Stimulated activated CD4-positive, alpha-beta T cell treated with anti-CD3 and anti-CD28 coated beads, Interleukin-1b, Interleukin-23, amount 100 ng/mL, for 48 hours (primary cell): ENCODE measurements around the gene HSPD1.
A peak's percentile ranks its signal among the peaks of the same experiment; 100 is the strongest.

Experiments
- DNase-seq: peaks from one replicate; pipeline ENCODE4 v3.0.0-alpha.2; 2020

The HSPD1 gene

DNA sequence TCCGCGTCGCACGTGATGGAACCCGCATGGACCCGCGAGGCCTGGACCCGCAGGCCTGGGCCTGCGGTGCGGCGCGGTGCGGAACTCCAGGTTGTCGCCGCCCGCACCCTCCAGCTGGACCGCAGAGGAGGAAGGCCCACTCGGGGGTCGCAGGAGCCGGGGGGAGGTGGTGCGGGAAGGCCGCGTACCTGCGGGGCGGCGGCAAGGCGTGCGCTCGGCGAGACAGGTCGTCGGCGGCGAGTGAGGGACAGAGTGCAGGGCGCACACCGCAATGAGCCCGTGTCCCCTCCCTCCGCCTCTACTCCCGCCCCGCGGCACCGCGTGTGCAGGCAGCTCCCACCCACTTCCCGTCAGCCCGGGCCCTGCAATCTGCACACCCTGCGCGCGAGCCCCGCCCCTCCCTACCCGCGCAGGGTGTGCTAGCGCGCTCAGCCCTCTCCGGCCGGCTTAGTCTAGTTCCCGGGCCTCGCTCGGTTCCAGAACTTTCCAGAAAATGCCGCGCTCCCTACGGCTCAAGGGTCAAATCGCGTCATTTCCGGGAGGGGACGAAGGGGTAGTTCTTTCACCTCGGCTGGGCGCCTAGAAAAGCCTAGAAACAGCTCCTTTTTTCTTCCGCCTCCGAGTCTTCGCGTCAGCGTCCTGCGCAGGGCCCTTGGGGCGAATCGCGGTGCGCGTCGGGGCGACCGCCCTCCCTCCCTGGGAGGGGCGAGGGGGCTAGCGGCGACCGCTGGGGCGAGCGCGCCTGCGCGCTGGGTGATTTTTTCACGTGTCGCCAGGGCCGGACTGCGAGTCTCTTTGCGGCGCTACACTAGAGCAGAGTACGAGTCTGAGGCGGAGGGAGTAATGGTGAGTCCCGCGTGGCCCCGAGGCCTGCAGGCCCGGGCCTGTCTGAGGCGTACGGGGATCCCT, at the start of gene HSPD1, which contains the start of gene HSPE1:
Gene HSPD1, minus strand, starts transcription at position 247 of the 909 bp plus-strand sequence. CDS start 992 bp downstream, outside the sequence.
Gene HSPE1, plus strand, starts transcription at position 786 of the 909 bp plus-strand sequence. Its CDS starts 58 bp downstream, at position 844.
- DNase-seq: peak; percentile 98

DNA sequence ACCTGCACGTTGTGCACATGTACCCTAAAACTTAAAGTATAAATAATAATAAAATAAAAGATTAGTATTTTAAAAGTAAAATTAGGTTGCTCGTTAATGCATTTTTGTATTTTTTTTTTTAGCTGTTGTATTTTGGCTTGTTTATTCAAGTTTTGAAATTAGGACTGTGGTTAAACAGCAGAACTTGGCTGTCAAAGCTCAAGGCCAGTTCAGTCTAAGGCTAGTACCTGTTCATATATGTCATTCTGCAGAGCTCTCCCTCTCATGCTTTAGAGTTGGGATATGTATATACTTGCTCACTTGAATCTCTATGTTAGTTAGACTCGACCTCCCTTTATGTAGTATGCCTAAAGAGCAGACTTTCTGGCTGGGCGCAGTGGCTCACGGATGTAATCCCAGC, 48.9 kb upstream of the HSPD1 start:
- DNase-seq: no peak

- no peak for DNase-seq
These were observed 47.7 kb upstream of the HSPD1 start for GRCh38 chr2:197547163-197547900.

- DNase-seq: no peak
These were observed 43.6 kb upstream of the HSPD1 start for GRCh38 chr2:197543206-197543605.

DNA sequence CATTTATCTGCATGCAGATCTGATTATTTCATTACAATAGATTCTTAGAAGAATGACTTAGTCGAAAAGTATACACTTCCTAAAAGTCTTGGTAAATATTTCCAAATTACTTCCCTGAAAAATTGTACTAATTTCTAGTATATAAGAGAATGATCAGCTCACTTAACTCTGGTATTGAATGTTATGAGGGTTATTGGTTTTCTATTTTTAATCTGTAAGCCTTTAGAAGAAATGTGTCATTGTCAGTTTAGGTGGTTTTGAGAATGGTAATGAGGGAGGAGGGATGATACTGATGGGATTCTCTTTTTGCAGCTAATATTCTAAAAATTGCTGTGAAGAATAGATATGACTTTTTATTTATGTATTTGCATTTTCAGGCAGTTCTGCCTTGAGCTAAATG, 40.1 kb upstream of the HSPD1 start:
- DNase-seq: no peak

- no peak for DNase-seq
These were observed 38.8 kb upstream of the HSPD1 start for GRCh38 chr2:197538412-197538811.

DNA sequence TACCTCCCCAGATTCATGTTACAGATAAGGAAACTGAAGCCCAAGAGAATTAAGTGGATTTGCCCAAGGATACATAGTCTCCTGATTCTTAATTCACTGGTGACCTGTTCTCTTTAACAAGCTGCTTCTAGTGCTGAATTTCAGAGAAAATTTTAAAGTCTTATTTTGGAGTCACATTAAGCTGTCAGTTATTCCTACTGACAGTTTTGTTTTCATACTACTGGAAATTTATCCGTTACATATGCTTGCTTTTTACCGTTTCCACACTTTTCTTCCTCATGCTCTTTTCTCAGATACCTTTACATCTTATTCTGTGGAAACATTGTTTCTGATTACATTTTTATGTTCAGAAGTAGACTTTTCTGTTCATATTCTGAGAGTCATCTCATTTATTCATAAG, 17.5 kb upstream of the HSPD1 start:
- DNase-seq: no peak

- no peak for DNase-seq
These were observed 16.7 kb upstream of the HSPD1 start for GRCh38 chr2:197516393-197516761.

- peak; percentile 94 for DNase-seq
These were observed 16.2 kb upstream of the HSPD1 start, which contains the start of gene MOB4 for GRCh38 chr2:197515739-197516392. MOB4 (plus strand) TSS chr2:197516066; CDS start chr2:197516087, 21 bp downstream.

GRCh38 chr2:197515315-197515738, 15.7 kb upstream of the HSPD1 start:
- no peak for DNase-seq

DNA sequence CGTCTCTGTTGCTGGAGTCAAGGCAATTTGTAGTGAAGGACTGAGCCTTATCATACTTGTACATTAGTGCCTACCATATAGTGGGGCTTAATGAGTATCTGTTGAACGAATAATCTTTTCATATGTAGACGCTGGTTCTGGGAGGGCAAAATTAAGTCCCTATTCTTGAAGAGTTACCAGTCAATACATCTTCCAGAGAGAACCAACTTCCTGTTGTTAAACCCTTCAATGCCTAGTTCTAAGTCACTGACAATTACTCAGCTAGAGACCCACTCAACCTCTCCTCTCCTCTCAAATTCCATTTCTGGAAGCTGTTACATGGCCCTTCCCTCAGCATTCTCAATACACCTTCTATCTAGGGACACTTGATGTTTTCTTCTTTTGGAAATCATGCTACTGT, 15.1 kb upstream of the HSPD1 start:
- DNase-seq: no peak

- no peak for DNase-seq
These were observed 14.3 kb upstream of the HSPD1 start for GRCh38 chr2:197513915-197514314.

DNA sequence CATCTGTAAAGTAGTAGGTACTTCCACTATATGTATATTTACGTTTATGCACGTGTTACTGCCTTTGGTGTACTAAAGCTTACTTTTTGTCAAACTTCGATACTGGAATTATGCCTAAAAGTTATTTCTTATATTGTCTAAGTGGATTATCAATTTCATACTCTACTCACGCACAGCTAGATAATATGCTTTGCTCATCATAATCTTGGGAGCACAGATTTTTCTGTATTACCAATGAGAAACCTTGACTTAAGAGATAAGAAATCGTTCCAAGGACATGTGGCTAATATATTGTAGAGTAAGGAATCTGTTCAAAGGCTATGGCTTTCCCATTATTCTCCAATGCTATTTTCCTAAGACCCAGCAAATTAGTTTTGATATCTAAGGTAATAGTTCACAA, 7.0 kb upstream of the HSPD1 start:
- no peak for DNase-seq

DNA sequence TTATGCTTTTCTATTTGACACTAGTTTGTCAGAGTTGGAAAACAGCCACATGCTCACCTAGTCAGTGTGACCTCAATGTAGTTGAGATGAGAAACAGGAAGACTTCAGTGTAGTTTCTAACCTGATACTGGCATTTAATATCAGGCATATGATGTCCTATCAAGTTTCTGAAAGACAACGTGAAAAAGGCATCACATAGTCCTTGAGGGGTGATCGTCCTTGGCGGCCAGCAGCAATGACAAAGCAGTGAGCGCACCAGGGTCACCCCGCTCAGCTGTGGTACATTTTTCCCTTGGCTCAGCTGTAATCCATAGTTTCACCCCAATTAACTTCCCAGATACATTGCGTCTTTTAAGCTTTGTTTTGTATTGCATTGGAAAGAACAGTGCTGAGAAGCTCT, 4.9 kb upstream of the HSPD1 start:
- DNase-seq: no peak

GRCh38 chr2:197504000-197504399, 4.4 kb upstream of the HSPD1 start:
- DNase-seq: no peak

- DNase-seq: no peak
These were observed 3.0 kb upstream of the HSPD1 start for GRCh38 chr2:197502685-197503084.

- DNase-seq: no peak
These were observed 2.6 kb upstream of the HSPD1 start for GRCh38 chr2:197502201-197502600.

- no peak for DNase-seq
These were observed 977 bp upstream of the HSPD1 start for GRCh38 chr2:197500503-197501131.

GRCh38 chr2:197498937-197499593, 575 bp downstream of the HSPD1 start:
- DNase-seq: peak; percentile 58

GRCh38 chr2:197498235-197498936, 1.3 kb downstream of the HSPD1 start:
- no peak for DNase-seq

GRCh38 chr2:197497326-197497725, 2.3 kb downstream of the HSPD1 start:
- no peak for DNase-seq

- no peak for DNase-seq
These were observed 2.9 kb downstream of the HSPD1 start for GRCh38 chr2:197496695-197497094.
